Hypothalamus (tissue), 51 donors: ENCODE data around the gene CEND1.
A peak's percentile ranks its signal among the peaks of the same experiment; 100 is the strongest.

ENCODE experiments used
- DNase-seq, 51 donors: peaks; one replicate each; lab custom pipeline; 2025; lab: John Stamatoyannopoulos, UW

The CEND1 gene

GRCh38 chr11:786235-787083 lies 3.4 kb downstream of the CEND1 start:
- no peak for DNase-seq

- peak in 41 of 51 donors; percentile 23 to 86 (median 67) for DNase-seq
Observed at GRCh38 chr11:783581-784015, 6.3 kb downstream of the CEND1 start.

- DNase-seq = no peak
Observed at GRCh38 chr11:782264-783174, 7.4 kb downstream of the CEND1 start.

GRCh38 chr11:779955-780532 lies 9.8 kb downstream of the CEND1 start:
- DNase-seq = no peak

- no peak for DNase-seq
Observed at GRCh38 chr11:778976-779954, 10.6 kb downstream of the CEND1 start.

GRCh38 chr11:777288-778255 lies 12.3 kb downstream of the CEND1 start, which contains the start of gene GATD1:
Gene GATD1, minus strand, starts transcription at chr11:777487. Its CDS starts 25 bp downstream, at chr11:777462.
- DNase-seq = peak in 50 of 51 donors; percentile 40 to 95 (median 82)

GRCh38 chr11:776561-777287 lies 13.2 kb downstream of the CEND1 start:
- DNase-seq = peak in 3 of 51 donors; percentile 43 to 65 (median 44)

GRCh38 chr11:776263-776560 lies 13.7 kb downstream of the CEND1 start:
- DNase-seq = no peak

- peak in 3 of 51 donors; percentile 20 to 30 (median 25) for DNase-seq
Observed at GRCh38 chr11:774873-775592, 14.9 kb downstream of the CEND1 start.

- DNase-seq = no peak
Observed at GRCh38 chr11:773830-774229, 16.1 kb downstream of the CEND1 start.

- no peak for DNase-seq
Observed at GRCh38 chr11:773425-773824, 16.5 kb downstream of the CEND1 start.

- peak in 47 of 51 donors; percentile 48 to 98 (median 89) for DNase-seq
Observed at GRCh38 chr11:772429-773390, 17.2 kb downstream of the CEND1 start.

GRCh38 chr11:771617-772204 lies 18.2 kb downstream of the CEND1 start:
- no peak for DNase-seq

- no peak for DNase-seq
Observed at GRCh38 chr11:770642-771616, 19.0 kb downstream of the CEND1 start.
